WTC11 (cell line): ENCODE measurements around the gene HPSE. TPM values are rescaled to one million over a fixed set of nuclear protein-coding genes. Genes with fewer than 3 reads are reported as not detected.

Experiments
- ATAC-seq: fragments of 200-7000 bp; cut with Tn5 transposase; 2 replicates; pipeline ENCODE4 v1.10.0; 2021; ENCODE audit warnings: mild to moderate bottlenecking, moderate library complexity
- CTCF ChIA-PET: fragments of 300-600 bp; sonication (Branson Sonifier 250); formaldehyde crosslinking; loops from one replicate; lab custom pipeline; 2021; ENCODE audit warnings: antibody characterized with exemption; lab: Charles Lee
- POLR2A ChIA-PET: fragments of 350-600 bp; sonication (Branson Sonifier 250); formaldehyde crosslinking; loops from one replicate; lab custom pipeline; 2021; ENCODE audit warnings: antibody characterized with exemption; lab: Charles Lee
- DNase-seq: peaks from one replicate; pipeline ENCODE4 v3.0.0; 2021; ENCODE audit warnings: low spot score
- H3K27ac Mint-ChIP-seq: 2 replicates; pipeline ENCODE4 v1.8.0; 2021; ENCODE audit warnings: mixed read lengths
- H3K27me3 Mint-ChIP-seq: 2 replicates; pipeline ENCODE4 v1.8.0; 2021; ENCODE audit warnings: low read depth, mild to moderate bottlenecking, moderate library complexity, mixed read lengths
- H3K36me3 Mint-ChIP-seq: 2 replicates; pipeline ENCODE4 v1.8.0; 2021; ENCODE audit warnings: mixed read lengths
- H3K4me1 Mint-ChIP-seq: 2 replicates; pipeline ENCODE4 v1.8.0; 2022; ENCODE audit warnings: mixed read lengths
- H3K4me3 Mint-ChIP-seq: 2 replicates; pipeline ENCODE4 v1.8.0; 2021; ENCODE audit warnings: mild to moderate bottlenecking, moderate library complexity, mixed read lengths
- H3K9me3 Mint-ChIP-seq: 2 replicates; pipeline ENCODE4 v1.8.0; 2021; ENCODE audit warnings: mixed read lengths
- CREM ChIP-seq: sonication (generic); formaldehyde crosslinking; IDR thresholded peaks from 2 replicates; pipeline ENCODE4 v1.8.1; 2022; ENCODE audit warnings: mild to moderate bottlenecking, missing genetic modification reagents, moderate library complexity
- FOXK1 ChIP-seq: sonication (generic); formaldehyde crosslinking; IDR thresholded peaks from 2 replicates; pipeline ENCODE4 v1.8.0; 2022; ENCODE audit warnings: mild to moderate bottlenecking, moderate library complexity, missing genetic modification reagents
- HMGA2 ChIP-seq: fragments of 250-450 bp; sonication (Bioruptor Pico); IDR thresholded peaks from 2 replicates; pipeline ENCODE4 v1.4.0; 2021; ENCODE audit warnings: mild to moderate bottlenecking, moderate library complexity
- HMGXB4 ChIP-seq: sonication (generic); formaldehyde crosslinking; IDR thresholded peaks from 2 replicates; pipeline ENCODE4 v1.8.1; 2023; ENCODE audit warnings: mild to moderate bottlenecking, moderate library complexity, missing genetic modification reagents
- IRF2 ChIP-seq: sonication (generic); formaldehyde crosslinking; IDR thresholded peaks from 2 replicates; pipeline ENCODE4 v1.8.0; 2022; ENCODE audit warnings: low read depth, missing genetic modification reagents, borderline replicate concordance
- MXD4 ChIP-seq: fragments of 250-450 bp; sonication (Bioruptor Pico); IDR thresholded peaks from 2 replicates; pipeline ENCODE4 v1.8.0; 2021; ENCODE audit warnings: mild to moderate bottlenecking, moderate library complexity, borderline replicate concordance
- MYBL2 ChIP-seq: sonication (generic); formaldehyde crosslinking; IDR thresholded peaks from 2 replicates; pipeline ENCODE4 v1.8.1; 2023; ENCODE audit warnings: mild to moderate bottlenecking, moderate library complexity, missing genetic modification reagents
- NFYB ChIP-seq: sonication (generic); formaldehyde crosslinking; conservative IDR thresholded peaks from 2 replicates; pipeline ENCODE4 v1.8.0; 2022; ENCODE audit warnings: low read depth, missing genetic modification reagents
- OVOL2 ChIP-seq: fragments of 250-450 bp; sonication (Bioruptor Pico); IDR thresholded peaks from 2 replicates; pipeline ENCODE4 v1.9.0; 2021; ENCODE audit warnings: mild to moderate bottlenecking, borderline replicate concordance
- PREB ChIP-seq: sonication (generic); formaldehyde crosslinking; IDR thresholded peaks from 2 replicates; pipeline ENCODE4 v1.8.1; 2022; ENCODE audit warnings: mild to moderate bottlenecking, missing genetic modification reagents, moderate library complexity, borderline replicate concordance
- TEAD4 ChIP-seq: sonication (generic); formaldehyde crosslinking; IDR thresholded peaks from 2 replicates; pipeline ENCODE4 v1.8.0; 2022; ENCODE audit warnings: mild to moderate bottlenecking, missing genetic modification reagents
- TP53 ChIP-seq: sonication (generic); formaldehyde crosslinking; IDR thresholded peaks from 2 replicates; pipeline ENCODE4 v1.8.1; 2023; ENCODE audit warnings: mild to moderate bottlenecking, missing genetic modification reagents
- ZBTB21 ChIP-seq: sonication (generic); formaldehyde crosslinking; IDR thresholded peaks from 2 replicates; pipeline ENCODE4 v1.8.1; 2023; ENCODE audit warnings: mild to moderate bottlenecking, missing genetic modification reagents, borderline replicate concordance
- ZNF121 ChIP-seq: sonication (generic); formaldehyde crosslinking; IDR thresholded peaks from 2 replicates; pipeline ENCODE4 v1.8.0; 2023; ENCODE audit warnings: missing genetic modification reagents
- ZNF423 ChIP-seq: fragments of 250-450 bp; sonication (Bioruptor Pico); IDR thresholded peaks from 2 replicates; pipeline ENCODE4 v2.1.2; 2022; ENCODE audit warnings: mild to moderate bottlenecking, moderate library complexity
- ZNF671 ChIP-seq: fragments of 250-450 bp; sonication (Bioruptor Pico); IDR thresholded peaks from 2 replicates; pipeline ENCODE4 v1.8.0; 2021; ENCODE audit warnings: mild to moderate bottlenecking
- total RNA-seq: library from RNA; stranded (reverse); gene quantifications from 3 replicates; pipeline ENCODE4 v1.2.3, GENCODE V29; 2021
- TF ChIP-seq, protein P1 (sequence below): fragments of 250-450 bp; sonication (Bioruptor Pico); IDR thresholded peaks from 2 replicates; pipeline ENCODE4 v2.1.2; 2022; ENCODE audit warnings: mild to moderate bottlenecking, moderate library complexity
- TF ChIP-seq, protein P2 (sequence below): fragments of 200-600 bp; IDR thresholded peaks from 2 replicates; pipeline ENCODE4 v1.8.0; 2022; ENCODE audit warnings: antibody characterized with exemption
- TF ChIP-seq, protein P3 (sequence below): sonication (generic); formaldehyde crosslinking; IDR thresholded peaks from 2 replicates; pipeline ENCODE4 v1.8.0; 2023; ENCODE audit warnings: mild to moderate bottlenecking, missing genetic modification reagents
- TF ChIP-seq, protein P4 (sequence below): fragments of 250-450 bp; sonication (Bioruptor Pico); IDR thresholded peaks from 2 replicates; pipeline ENCODE4 v1.9.0; 2021; ENCODE audit warnings: mild to moderate bottlenecking, borderline replicate concordance
- TF ChIP-seq, protein P5 (sequence below): sonication (generic); formaldehyde crosslinking; IDR thresholded peaks from 2 replicates; pipeline ENCODE4 v1.8.0; 2022; ENCODE audit warnings: mild to moderate bottlenecking, missing genetic modification reagents

The HPSE gene
- total RNA-seq, 1 experiment from 2014 or later: 3.0 TPM

GRCh38 chr4:83248486-83248885, 86.2 kb downstream of the HPSE start (continued):
- TF ChIP-seq PREB (CRISPR knock-in tag) (no peak), ZNF423 (CRISPR knock-in tag) (no peak), IRF2 (CRISPR knock-in tag) (no peak), ZNF671 (CRISPR knock-in tag) (no peak), FOXK1 (no peak), CREM (no peak)
- TF ChIP-seq, protein P1, sequence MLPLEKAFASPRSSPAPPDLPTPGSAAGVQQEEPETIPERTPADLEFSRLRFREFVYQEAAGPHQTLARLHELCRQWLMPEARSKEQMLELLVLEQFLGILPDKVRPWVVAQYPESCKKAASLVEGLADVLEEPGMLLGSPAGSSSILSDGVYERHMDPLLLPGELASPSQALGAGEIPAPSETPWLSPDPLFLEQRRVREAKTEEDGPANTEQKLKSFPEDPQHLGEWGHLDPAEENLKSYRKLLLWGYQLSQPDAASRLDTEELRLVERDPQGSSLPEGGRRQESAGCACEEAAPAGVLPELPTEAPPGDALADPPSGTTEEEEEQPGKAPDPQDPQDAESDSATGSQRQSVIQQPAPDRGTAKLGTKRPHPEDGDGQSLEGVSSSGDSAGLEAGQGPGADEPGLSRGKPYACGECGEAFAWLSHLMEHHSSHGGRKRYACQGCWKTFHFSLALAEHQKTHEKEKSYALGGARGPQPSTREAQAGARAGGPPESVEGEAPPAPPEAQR (CRISPR knock-in tag): no peak
- TF ChIP-seq, all 79 proteins: peak for 0

GRCh38 chr4:83247415-83248357, 87.0 kb downstream of the HPSE start:
- H3K9me3 Mint-ChIP-seq: peaks cover 8% of the 10 kb centered on the region; the same call in 1 of the 2 replicates
- peaks cover 7% of the 10 kb centered on the region; the same call in 1 of the 2 replicates for H3K4me1 Mint-ChIP-seq
- CTCF ChIA-PET: interaction anchor here (0.6 kb wide), 1 partner anchor 505 kb away, joined by 4 read pairs; no protein-coding TSS in a partner anchor
- ATAC-seq (no peak), DNase-seq (no peak)
- H3K27me3 Mint-ChIP-seq: peaks cover 2% of the 10 kb centered on the region; the same call in 1 of the 2 replicates
- TF ChIP-seq TEAD4 (no peak), TP53 (CRISPR knock-in tag) (no peak), ZNF121 (CRISPR knock-in tag) (no peak), OVOL2 (no peak), ZNF671 (CRISPR knock-in tag) (no peak), MXD4 (CRISPR knock-in tag) (no peak), NFYB (CRISPR knock-in tag) (no peak), MYBL2 (no peak), HMGXB4 (CRISPR knock-in tag) (no peak), HMGA2 (no peak), ZBTB21 (no peak)
- TF ChIP-seq, protein P2, sequence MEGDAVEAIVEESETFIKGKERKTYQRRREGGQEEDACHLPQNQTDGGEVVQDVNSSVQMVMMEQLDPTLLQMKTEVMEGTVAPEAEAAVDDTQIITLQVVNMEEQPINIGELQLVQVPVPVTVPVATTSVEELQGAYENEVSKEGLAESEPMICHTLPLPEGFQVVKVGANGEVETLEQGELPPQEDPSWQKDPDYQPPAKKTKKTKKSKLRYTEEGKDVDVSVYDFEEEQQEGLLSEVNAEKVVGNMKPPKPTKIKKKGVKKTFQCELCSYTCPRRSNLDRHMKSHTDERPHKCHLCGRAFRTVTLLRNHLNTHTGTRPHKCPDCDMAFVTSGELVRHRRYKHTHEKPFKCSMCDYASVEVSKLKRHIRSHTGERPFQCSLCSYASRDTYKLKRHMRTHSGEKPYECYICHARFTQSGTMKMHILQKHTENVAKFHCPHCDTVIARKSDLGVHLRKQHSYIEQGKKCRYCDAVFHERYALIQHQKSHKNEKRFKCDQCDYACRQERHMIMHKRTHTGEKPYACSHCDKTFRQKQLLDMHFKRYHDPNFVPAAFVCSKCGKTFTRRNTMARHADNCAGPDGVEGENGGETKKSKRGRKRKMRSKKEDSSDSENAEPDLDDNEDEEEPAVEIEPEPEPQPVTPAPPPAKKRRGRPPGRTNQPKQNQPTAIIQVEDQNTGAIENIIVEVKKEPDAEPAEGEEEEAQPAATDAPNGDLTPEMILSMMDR: no peak
- TF ChIP-seq, protein P3, sequence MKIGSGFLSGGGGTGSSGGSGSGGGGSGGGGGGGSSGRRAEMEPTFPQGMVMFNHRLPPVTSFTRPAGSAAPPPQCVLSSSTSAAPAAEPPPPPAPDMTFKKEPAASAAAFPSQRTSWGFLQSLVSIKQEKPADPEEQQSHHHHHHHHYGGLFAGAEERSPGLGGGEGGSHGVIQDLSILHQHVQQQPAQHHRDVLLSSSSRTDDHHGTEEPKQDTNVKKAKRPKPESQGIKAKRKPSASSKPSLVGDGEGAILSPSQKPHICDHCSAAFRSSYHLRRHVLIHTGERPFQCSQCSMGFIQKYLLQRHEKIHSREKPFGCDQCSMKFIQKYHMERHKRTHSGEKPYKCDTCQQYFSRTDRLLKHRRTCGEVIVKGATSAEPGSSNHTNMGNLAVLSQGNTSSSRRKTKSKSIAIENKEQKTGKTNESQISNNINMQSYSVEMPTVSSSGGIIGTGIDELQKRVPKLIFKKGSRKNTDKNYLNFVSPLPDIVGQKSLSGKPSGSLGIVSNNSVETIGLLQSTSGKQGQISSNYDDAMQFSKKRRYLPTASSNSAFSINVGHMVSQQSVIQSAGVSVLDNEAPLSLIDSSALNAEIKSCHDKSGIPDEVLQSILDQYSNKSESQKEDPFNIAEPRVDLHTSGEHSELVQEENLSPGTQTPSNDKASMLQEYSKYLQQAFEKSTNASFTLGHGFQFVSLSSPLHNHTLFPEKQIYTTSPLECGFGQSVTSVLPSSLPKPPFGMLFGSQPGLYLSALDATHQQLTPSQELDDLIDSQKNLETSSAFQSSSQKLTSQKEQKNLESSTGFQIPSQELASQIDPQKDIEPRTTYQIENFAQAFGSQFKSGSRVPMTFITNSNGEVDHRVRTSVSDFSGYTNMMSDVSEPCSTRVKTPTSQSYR (CRISPR knock-in tag): no peak
- TF ChIP-seq, protein P4, sequence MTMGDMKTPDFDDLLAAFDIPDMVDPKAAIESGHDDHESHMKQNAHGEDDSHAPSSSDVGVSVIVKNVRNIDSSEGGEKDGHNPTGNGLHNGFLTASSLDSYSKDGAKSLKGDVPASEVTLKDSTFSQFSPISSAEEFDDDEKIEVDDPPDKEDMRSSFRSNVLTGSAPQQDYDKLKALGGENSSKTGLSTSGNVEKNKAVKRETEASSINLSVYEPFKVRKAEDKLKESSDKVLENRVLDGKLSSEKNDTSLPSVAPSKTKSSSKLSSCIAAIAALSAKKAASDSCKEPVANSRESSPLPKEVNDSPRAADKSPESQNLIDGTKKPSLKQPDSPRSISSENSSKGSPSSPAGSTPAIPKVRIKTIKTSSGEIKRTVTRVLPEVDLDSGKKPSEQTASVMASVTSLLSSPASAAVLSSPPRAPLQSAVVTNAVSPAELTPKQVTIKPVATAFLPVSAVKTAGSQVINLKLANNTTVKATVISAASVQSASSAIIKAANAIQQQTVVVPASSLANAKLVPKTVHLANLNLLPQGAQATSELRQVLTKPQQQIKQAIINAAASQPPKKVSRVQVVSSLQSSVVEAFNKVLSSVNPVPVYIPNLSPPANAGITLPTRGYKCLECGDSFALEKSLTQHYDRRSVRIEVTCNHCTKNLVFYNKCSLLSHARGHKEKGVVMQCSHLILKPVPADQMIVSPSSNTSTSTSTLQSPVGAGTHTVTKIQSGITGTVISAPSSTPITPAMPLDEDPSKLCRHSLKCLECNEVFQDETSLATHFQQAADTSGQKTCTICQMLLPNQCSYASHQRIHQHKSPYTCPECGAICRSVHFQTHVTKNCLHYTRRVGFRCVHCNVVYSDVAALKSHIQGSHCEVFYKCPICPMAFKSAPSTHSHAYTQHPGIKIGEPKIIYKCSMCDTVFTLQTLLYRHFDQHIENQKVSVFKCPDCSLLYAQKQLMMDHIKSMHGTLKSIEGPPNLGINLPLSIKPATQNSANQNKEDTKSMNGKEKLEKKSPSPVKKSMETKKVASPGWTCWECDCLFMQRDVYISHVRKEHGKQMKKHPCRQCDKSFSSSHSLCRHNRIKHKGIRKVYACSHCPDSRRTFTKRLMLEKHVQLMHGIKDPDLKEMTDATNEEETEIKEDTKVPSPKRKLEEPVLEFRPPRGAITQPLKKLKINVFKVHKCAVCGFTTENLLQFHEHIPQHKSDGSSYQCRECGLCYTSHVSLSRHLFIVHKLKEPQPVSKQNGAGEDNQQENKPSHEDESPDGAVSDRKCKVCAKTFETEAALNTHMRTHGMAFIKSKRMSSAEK (CRISPR knock-in tag): no peak
- TF ChIP-seq, protein P5, sequence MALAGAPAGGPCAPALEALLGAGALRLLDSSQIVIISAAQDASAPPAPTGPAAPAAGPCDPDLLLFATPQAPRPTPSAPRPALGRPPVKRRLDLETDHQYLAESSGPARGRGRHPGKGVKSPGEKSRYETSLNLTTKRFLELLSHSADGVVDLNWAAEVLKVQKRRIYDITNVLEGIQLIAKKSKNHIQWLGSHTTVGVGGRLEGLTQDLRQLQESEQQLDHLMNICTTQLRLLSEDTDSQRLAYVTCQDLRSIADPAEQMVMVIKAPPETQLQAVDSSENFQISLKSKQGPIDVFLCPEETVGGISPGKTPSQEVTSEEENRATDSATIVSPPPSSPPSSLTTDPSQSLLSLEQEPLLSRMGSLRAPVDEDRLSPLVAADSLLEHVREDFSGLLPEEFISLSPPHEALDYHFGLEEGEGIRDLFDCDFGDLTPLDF (CRISPR knock-in tag): no peak
- no peaks in the 10 kb centered on the region for H3K36me3 Mint-ChIP-seq
- H3K27ac Mint-ChIP-seq: no peak overlapping the region
- POLR2A ChIA-PET: no interaction called here
- no peak overlapping the region for H3K4me3 Mint-ChIP-seq
